HepG2 (cell line): Measurements from ENCODE around the gene ODR4. TPM values are rescaled to one million over a fixed set of nuclear protein-coding genes. Genes with fewer than 3 reads are reported as not detected.

Experiments
- ATAC-seq: fragments of 200-7000 bp; cut with Tn5 transposase; 3 replicates; pipeline ENCODE4 v1.9.1; 2020; ENCODE audit warnings: mild to moderate bottlenecking, moderate library complexity
- BruUV-seq: library from RNA; stranded (reverse); fragments of 400-500 nt; replicated peaks from 2 replicates; lab custom pipeline; 2021; lab: Mats Ljungman, UMichigan
- CTCF ChIA-PET: fragments of 300-600 bp; formaldehyde crosslinking; extraction: SDS; loops from one replicate; lab custom pipeline; 2021; ENCODE audit warnings: low total read pairs, inconsistent platforms, low intra/inter-chr PET ratio; lab: Yijun Ruan, JAX
- POLR2A ChIA-PET: fragments of 350-600 bp; sonication (Branson Sonifier 250); formaldehyde crosslinking; loops from one replicate; lab custom pipeline; 2020; ENCODE audit warnings: antibody characterized with exemption, inconsistent platforms; lab: Yijun Ruan, JAX
- DNase-seq: peaks from one replicate; pipeline ENCODE4 v3.0.0-alpha.2; 2015; ENCODE audit warnings: low spot score
- FAIRE-seq: peaks from 3 replicates; lab custom pipeline; 2011; peaks lifted over from hg19 to GRCh38; lab: Jason Lieb, UNC
- H2AFZ ChIP-seq: one replicate; pipeline ENCODE4 v1.6.1; 2011; ENCODE audit warnings: low read length, inconsistent platforms
- H3K27ac ChIP-seq: fragments of 300-600 bp; 3 replicates; pipeline ENCODE4 v1.8.0; 2011; ENCODE audit warnings: mixed run types, mild to moderate bottlenecking, mixed read lengths, low read length, inconsistent platforms; ENCODE audit not compliant: insufficient read depth; ENCODE audit errors: extremely low read length
- H3K27me3 ChIP-seq, 2 experiments: fragments of 200-600 bp in 1 of 2; 2 replicates in 1 of 2; 3 replicates in 1 of 2; pipeline versions ENCODE4 v1.6.0 to v1.8.0; 2011; ENCODE audit warnings: low read length in 2 of 2, mild to moderate bottlenecking in 2 of 2, moderate library complexity in 2 of 2, inconsistent platforms in 1 of 2; ENCODE audit not compliant: insufficient read depth in 2 of 2, control insufficient read depth in 1 of 2
- H3K36me3 ChIP-seq, 2 experiments: fragments of 200-600 bp in 1 of 2; replicated peaks in 1 of 2; 2 replicates in 1 of 2; 3 replicates in 1 of 2; pipeline versions ENCODE4 v1.5.1 to v1.8.0; 2011; ENCODE audit warnings: low read length in 2 of 2, inconsistent platforms in 1 of 2; ENCODE audit not compliant: insufficient read depth in 2 of 2, control insufficient read depth in 1 of 2
- H3K4me1 ChIP-seq: 2 replicates; pipeline ENCODE4 v1.5.1; 2012; ENCODE audit warnings: low read length, inconsistent platforms; ENCODE audit not compliant: insufficient read depth
- H3K4me2 ChIP-seq: 2 replicates; pipeline ENCODE4 v1.6.0; 2011; ENCODE audit warnings: low read depth, low read length, inconsistent platforms
- H3K4me3 ChIP-seq, 3 experiments: fragments of 200-600 bp in 1 of 3; sonication (generic), shearing (Covaris generic) in 1 of 3; replicated peaks in 1 of 3; 2 replicates each; pipeline ENCODE4 v1.5.1; 2011 to 2016; ENCODE audit warnings: low read length in 3 of 3, inconsistent platforms in 2 of 3, low read depth in 2 of 3, mild to moderate bottlenecking in 2 of 3, control low read depth in 1 of 3, mixed read lengths in 1 of 3; ENCODE audit not compliant: insufficient read depth in 1 of 3
- H3K79me2 ChIP-seq: one replicate; pipeline ENCODE4 v1.6.1; 2011; ENCODE audit warnings: low read length, inconsistent platforms; ENCODE audit not compliant: insufficient read depth
- H3K9ac ChIP-seq: 2 replicates; pipeline ENCODE4 v1.6.0; 2011; ENCODE audit warnings: mild to moderate bottlenecking, low read depth, low read length, inconsistent platforms; ENCODE audit not compliant: insufficient read depth
- H3K9me3 ChIP-seq: 2 replicates; pipeline ENCODE4 v1.5.1; 2012; ENCODE audit warnings: mild to moderate bottlenecking, low read length
- H4K20me1 ChIP-seq: 2 replicates; pipeline ENCODE4 v1.6.0; 2011; ENCODE audit warnings: inconsistent platforms, mild to moderate bottlenecking, low read length, moderate library complexity; ENCODE audit not compliant: insufficient read depth
- CENPX ChIP-seq: sonication (generic); formaldehyde crosslinking; IDR thresholded peaks from 2 replicates; pipeline ENCODE4 v1.9.0; 2021; ENCODE audit warnings: mild to moderate bottlenecking, missing genetic modification reagents, moderate library complexity
- GZF1 ChIP-seq: sonication (generic); formaldehyde crosslinking; IDR thresholded peaks from 2 replicates; pipeline ENCODE4 v1.5.1; 2020; ENCODE audit warnings: mild to moderate bottlenecking, missing genetic modification reagents
- HNRNPL ChIP-seq: fragments of 200-400 bp; formaldehyde crosslinking; IDR thresholded peaks from 2 replicates; pipeline ENCODE4 v1.6.1; 2017; ENCODE audit warnings: mild to moderate bottlenecking, low read depth, low read length
- KDM3A ChIP-seq: IDR thresholded peaks from 2 replicates; pipeline ENCODE4 v1.6.1; 2018; ENCODE audit warnings: low read depth, missing compliant biosample characterization
- KLF15 ChIP-seq: sonication (generic); formaldehyde crosslinking; IDR thresholded peaks from 2 replicates; pipeline ENCODE4 v1.8.1; 2023; ENCODE audit warnings: borderline replicate concordance, mild to moderate bottlenecking, inconsistent platforms, missing genetic modification reagents, mixed read lengths
- MED1 ChIP-seq: sonication (generic); formaldehyde crosslinking; IDR thresholded peaks from 2 replicates; pipeline ENCODE4 v1.4.0; 2020; ENCODE audit warnings: missing genetic modification reagents
- MTA3 ChIP-seq: sonication (generic); formaldehyde crosslinking; IDR thresholded peaks from 2 replicates; pipeline ENCODE4 v1.4.0; 2020; ENCODE audit warnings: missing genetic modification reagents
- RAD21 ChIP-seq: fragments of 450-650 bp; formaldehyde crosslinking; IDR thresholded peaks from 2 replicates; pipeline ENCODE4 v1.5.0; 2020; ENCODE audit warnings: mild to moderate bottlenecking
- REL ChIP-seq: sonication (generic); formaldehyde crosslinking; conservative IDR thresholded peaks from 2 replicates; pipeline ENCODE4 v1.8.0; 2022; ENCODE audit warnings: mild to moderate bottlenecking, missing genetic modification reagents, moderate library complexity
- SATB2 ChIP-seq: sonication (generic); formaldehyde crosslinking; IDR thresholded peaks from 2 replicates; pipeline ENCODE4 v1.5.0; 2020; ENCODE audit warnings: missing genetic modification reagents
- ZNF383 ChIP-seq: sonication (generic); formaldehyde crosslinking; IDR thresholded peaks from 2 replicates; pipeline ENCODE4 v1.4.0; 2020; ENCODE audit warnings: missing genetic modification reagents, mild to moderate bottlenecking, borderline replicate concordance
- WGBS: methylation state at CpG from one replicate; pipeline ENCODE4 v1.1.6; 2017; ENCODE audit warnings: low lambda C conversion rate; 5-methylcytosine and 5-hydroxymethylcytosine counted together
- in situ Hi-C: cut with HindIII; loops from 2 replicates; pipeline ENCODE4 v1.10.0; 2017; ENCODE audit warnings: low pct_unique_long_range_greater_than_20kb; ENCODE audit not compliant: extremely low pct_ligation_motif_present
- intact Hi-C: fragments of 100-400 bp; cut with micrococcal nuclease; formaldehyde crosslinking; loops from one replicate; pipeline ENCODE4 v1.10.0; 2022; ENCODE audit not compliant: unreplicated experiment
- polyA plus RNA-seq, 8 experiments: library from polyadenylated mRNA; depleted of rRNA in 3 of 8; stranded (reverse) in 7 of 8; unstranded in 1 of 8; fragments of >200 nt; fragmentation: Illumina TruSeq in 4 of 8; extraction: Trizol in 4 of 8; gene quantifications; 2 replicates each; pipeline versions ENCODE4 v1.2.1 to v1.2.3, GENCODE V29; 2011 to 2016; ENCODE audit warnings: low read depth in 4 of 8, missing spikeins in 1 of 8, mixed read lengths in 1 of 8; ENCODE audit not compliant: insufficient read depth in 1 of 8
- total RNA-seq, 5 experiments: library from RNA; depleted of rRNA; stranded (reverse); fragments of >200 nt; fragmentation: Illumina TruSeq; extraction: Trizol; gene quantifications; 2 replicates each; pipeline ENCODE4 v1.2.3, GENCODE V29; 2016; ENCODE audit warnings: low read depth in 1 of 5
- TF ChIP-seq, protein P1 (sequence below): IDR thresholded peaks from 2 replicates; pipeline ENCODE4 v1.6.1; 2016; ENCODE audit warnings: missing compliant biosample characterization, missing genetic modification reagents, borderline replicate concordance
- TF ChIP-seq, protein P2 (sequence below): sonication (generic); formaldehyde crosslinking; IDR thresholded peaks from 2 replicates; pipeline ENCODE4; 2020; ENCODE audit warnings: missing genetic modification reagents, mild to moderate bottlenecking, borderline replicate concordance

Gene ODR4
- total and polyA plus RNA-seq, 2 of the 13 experiments (the other 11 are each of a cell fraction or from before 2014, with no cell fraction given), result 16.3 to 22.0 TPM

DNA sequence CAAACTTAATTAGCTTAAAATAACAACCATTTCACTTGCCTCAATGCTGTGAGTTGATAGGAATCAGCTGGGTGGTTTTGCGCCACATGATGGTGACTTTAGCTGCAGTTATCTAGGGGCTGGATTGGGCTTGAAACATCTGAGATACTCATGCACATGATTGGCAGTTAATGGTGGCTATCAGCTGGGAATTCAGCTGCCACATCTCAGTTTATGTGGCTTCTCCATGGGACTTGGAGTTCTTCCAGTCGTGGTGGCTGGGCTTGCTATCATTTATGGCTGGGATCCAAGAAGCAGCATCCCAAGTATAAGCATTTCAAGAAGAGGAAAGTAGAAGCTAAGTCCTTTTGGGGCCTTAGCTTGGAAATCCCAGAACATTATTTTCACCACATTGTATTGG is 48.9 kb downstream of the ODR4 start (continued):
- TF ChIP-seq, protein P1, sequence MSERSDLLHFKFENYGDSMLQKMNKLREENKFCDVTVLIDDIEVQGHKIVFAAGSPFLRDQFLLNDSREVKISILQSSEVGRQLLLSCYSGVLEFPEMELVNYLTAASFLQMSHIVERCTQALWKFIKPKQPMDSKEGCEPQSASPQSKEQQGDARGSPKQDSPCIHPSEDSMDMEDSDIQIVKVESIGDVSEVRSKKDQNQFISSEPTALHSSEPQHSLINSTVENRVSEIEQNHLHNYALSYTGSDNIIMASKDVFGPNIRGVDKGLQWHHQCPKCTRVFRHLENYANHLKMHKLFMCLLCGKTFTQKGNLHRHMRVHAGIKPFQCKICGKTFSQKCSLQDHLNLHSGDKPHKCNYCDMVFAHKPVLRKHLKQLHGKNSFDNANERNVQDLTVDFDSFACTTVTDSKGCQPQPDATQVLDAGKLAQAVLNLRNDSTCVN, result no peak
- no peak for TF ChIP-seq GZF1
- no peak for TF ChIP-seq MED1
- no peak for TF ChIP-seq KLF15
- TF ChIP-seq HNRNPL, result no peak

DNA sequence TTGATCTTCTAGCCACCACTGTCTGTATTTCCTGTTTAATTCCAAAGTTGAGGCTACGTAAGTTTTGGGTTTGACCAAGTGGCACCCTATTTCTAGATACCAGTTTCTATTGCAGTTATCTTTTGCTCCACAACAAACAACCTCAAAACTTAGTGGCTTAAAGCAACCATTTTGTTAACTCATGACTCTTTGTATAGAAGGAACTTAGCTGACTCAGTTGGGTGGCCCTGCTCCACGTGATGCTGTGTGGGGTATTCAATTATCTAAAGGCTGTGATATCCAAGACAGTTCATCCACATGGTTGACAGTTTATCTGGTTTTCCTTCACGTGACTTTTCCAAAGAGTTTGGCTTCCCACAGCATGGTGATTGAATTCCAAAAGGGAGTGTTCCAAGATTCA is 50.5 kb downstream of the ODR4 start:
- 68% methylated on average over 3 of the region's 3 CpGs for WGBS
- TF ChIP-seq KDM3A (CRISPR knock-in tag), result no peak
- no peak for TF ChIP-seq SATB2 (CRISPR knock-in tag)
- no peak for TF ChIP-seq REL (CRISPR knock-in tag)
- no peak for TF ChIP-seq CENPX (CRISPR knock-in tag)
- no peak for TF ChIP-seq ZNF383 (CRISPR knock-in tag)
- TF ChIP-seq, protein P2, sequence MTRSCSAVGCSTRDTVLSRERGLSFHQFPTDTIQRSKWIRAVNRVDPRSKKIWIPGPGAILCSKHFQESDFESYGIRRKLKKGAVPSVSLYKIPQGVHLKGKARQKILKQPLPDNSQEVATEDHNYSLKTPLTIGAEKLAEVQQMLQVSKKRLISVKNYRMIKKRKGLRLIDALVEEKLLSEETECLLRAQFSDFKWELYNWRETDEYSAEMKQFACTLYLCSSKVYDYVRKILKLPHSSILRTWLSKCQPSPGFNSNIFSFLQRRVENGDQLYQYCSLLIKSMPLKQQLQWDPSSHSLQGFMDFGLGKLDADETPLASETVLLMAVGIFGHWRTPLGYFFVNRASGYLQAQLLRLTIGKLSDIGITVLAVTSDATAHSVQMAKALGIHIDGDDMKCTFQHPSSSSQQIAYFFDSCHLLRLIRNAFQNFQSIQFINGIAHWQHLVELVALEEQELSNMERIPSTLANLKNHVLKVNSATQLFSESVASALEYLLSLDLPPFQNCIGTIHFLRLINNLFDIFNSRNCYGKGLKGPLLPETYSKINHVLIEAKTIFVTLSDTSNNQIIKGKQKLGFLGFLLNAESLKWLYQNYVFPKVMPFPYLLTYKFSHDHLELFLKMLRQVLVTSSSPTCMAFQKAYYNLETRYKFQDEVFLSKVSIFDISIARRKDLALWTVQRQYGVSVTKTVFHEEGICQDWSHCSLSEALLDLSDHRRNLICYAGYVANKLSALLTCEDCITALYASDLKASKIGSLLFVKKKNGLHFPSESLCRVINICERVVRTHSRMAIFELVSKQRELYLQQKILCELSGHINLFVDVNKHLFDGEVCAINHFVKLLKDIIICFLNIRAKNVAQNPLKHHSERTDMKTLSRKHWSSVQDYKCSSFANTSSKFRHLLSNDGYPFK (CRISPR knock-in tag), result no peak
- no peak for TF ChIP-seq MTA3 (CRISPR knock-in tag)
- no peak for TF ChIP-seq RAD21 (CRISPR knock-in tag)

More for the DNA sequence above, 50.5 kb downstream of the ODR4 start:
- H3K9me3 ChIP-seq, result no peaks in the 10 kb centered on the region
- no peak for ATAC-seq
- no peak for FAIRE-seq
- no peaks in the 10 kb centered on the region for H3K79me2 ChIP-seq
- no peak overlapping the region for H3K27ac ChIP-seq
- no peak overlapping the region for H3K4me3 ChIP-seq
- CTCF ChIA-PET, result no interaction called here
- no peak overlapping the region for H2AFZ ChIP-seq
- H3K4me1 ChIP-seq, result no peaks in the 10 kb centered on the region
- no peaks in the 10 kb centered on the region for H4K20me1 ChIP-seq
- POLR2A ChIA-PET, result no interaction called here
- in situ Hi-C loops (no loop called here), intact Hi-C loops (no loop called here)
- no peak for DNase-seq
- no peak overlapping the region for H3K4me2 ChIP-seq
- H3K9ac ChIP-seq, result no peak overlapping the region
- H3K27me3 ChIP-seq, result no peaks in the 10 kb centered on the region; a peak in 1 of 5 replicates
- no peaks in the 10 kb centered on the region for H3K36me3 ChIP-seq
- BruUV-seq, result no TSS peak
